ENCODE results near the gene SLC43A2. TPM values are rescaled to one million over a fixed set of nuclear protein-coding genes. Genes with fewer than 3 reads are reported as not detected.

Gene SLC43A2
- total and polyA plus RNA-seq, 10 of the 15 experiments (the other 5 are each of a cell fraction or from before 2014, with no cell fraction given) = 0.03 to 14.0 (median 5.3) TPM

GRCh38 chr17:1560858-1561355 is 67.7 kb downstream of the SLC43A2 start:
- peaks cover 0 to 6% of the 10 kb centered on the region in 2 experiments; a peak in 2 of 4 replicates for H3K36me3 ChIP-seq (ENCODE audit: control insufficient read depth in 2 of 2, insufficient read depth in 2 of 2, low read length in 1 of 2)
- ChIA-PET SMC1A (ENCODE audit: uncharacterized antibody, unreplicated experiment) (interaction anchor here (1.1 to 1.8 kb wide), 2 partner anchors 47 to 69 kb away, joined by 4 to 7 read pairs; no protein-coding TSS in a partner anchor), POLR2A (interaction anchor here (0.8 to 1.3 kb wide), 3 partner anchors 45 to 184 kb away, joined by 3 to 5 read pairs (median 3); partner anchors contain the start of gene INPP5K), RAD21 (ENCODE audit: unreplicated experiment) (interaction anchor here (0.8 kb wide), 1 partner anchor 69 kb away, joined by 4 read pairs; no protein-coding TSS in a partner anchor), CTCF (interaction anchor here (0.6 to 1.6 kb wide), 5 partner anchors 12 to 195 kb away, joined by 3 to 8 read pairs (median 5); partner anchors contain the start of gene INPP5K)
- H3K9ac ChIP-seq (ENCODE audit: control insufficient read depth, insufficient read depth, low read length) = peak overlapping the region; percentile 79
- TSS peak; percentile 46 for BruUV-seq (replicated peaks)
- 56% methylated on average over 7 of the region's 7 CpGs for WGBS (ENCODE audit: insufficient coverage, insufficient replicate concordance, low lambda C conversion rate, missing lambda C conversion rate)
- H3K27me3 ChIP-seq (replicated peaks in 1 of 2; ENCODE audit: control insufficient read depth in 2 of 2, insufficient read depth in 2 of 2, low read length in 1 of 2) = no peaks in the 10 kb centered on the region
- H3K4me1 ChIP-seq (ENCODE audit: control insufficient read depth, insufficient read depth, low read length) = peaks cover 26% of the 10 kb centered on the region
- H3K9me3 ChIP-seq (replicated peaks; ENCODE audit: control insufficient read depth, insufficient read depth, low read length) = no peaks in the 10 kb centered on the region
- H3K27ac ChIP-seq (ENCODE audit: control insufficient read depth, insufficient read depth) = peak overlapping the region; percentile 37; the same call in 1 of the 2 replicates
- no peak overlapping the region for H2AFZ ChIP-seq (ENCODE audit: control insufficient read depth, low read depth, low read length)
- ATAC-seq (no peak), FAIRE-seq (no peak), DNase-seq (ENCODE audit: low read depth, low spot score) (no peak)
- peaks cover 6% of the 10 kb centered on the region; the same call in 1 of the 2 replicates for H4K20me1 ChIP-seq (ENCODE audit: control insufficient read depth, insufficient read depth)
- peak overlapping the region; percentile 86 for H3K4me3 ChIP-seq
- intact Hi-C loops (cut with micrococcal nuclease; ENCODE audit: unreplicated experiment) (loop anchor here (5.0 kb wide), 1 partner anchor 156 kb away; no protein-coding TSS in a partner anchor), in situ Hi-C loops (cut with MboI) (no loop called here)
- peaks cover 45% of the 10 kb centered on the region for H3K79me2 ChIP-seq (ENCODE audit: control insufficient read depth, insufficient read depth, low read length)
- H3K4me2 ChIP-seq (ENCODE audit: control insufficient read depth, insufficient read depth) = peak overlapping the region; percentile 96
- TF ChIP-seq USF2 (IDR thresholded peaks at IDR 0.05; ENCODE audit: borderline replicate concordance, low read depth, low read length) (no peak), ZNF274 (IDR thresholded peaks at IDR 0.05; ENCODE audit: insufficient read depth, insufficient read length) (no peak), PML (IDR thresholded peaks at IDR 0.05; ENCODE audit: low read length) (no peak), KAT2A (conservative IDR thresholded peaks at IDR 0.05; ENCODE audit: control insufficient read depth, low read depth, low read length) (no peak)

Measured in GM12878 (cell line).